Left lung (tissue), 10 donors: ENCODE results near the gene ZNF688. TPM values are rescaled to one million over a fixed set of nuclear protein-coding genes. Genes with fewer than 3 reads are reported as not detected.

Experiments
- ATAC-seq: fragments of 200-7000 bp; cut with Tn5 transposase; one replicate; pipeline ENCODE4 v1.9.1; 2020; ENCODE audit warnings: moderate library complexity
- DNase-seq, 4 donors: peaks; one replicate each; pipeline ENCODE4 v3.0.0-alpha.2; 2013 to 2020
- H3K27ac ChIP-seq, 2 donors: fragments of 200-600 bp; sonication (generic) in 1 of 2; one replicate each; pipeline versions ENCODE4 v1.5.0 to v1.8.0; 2020 to 2021
- H3K27me3 ChIP-seq, 2 donors: fragments of 200-600 bp; sonication (generic) in 1 of 2; one replicate each; pipeline versions ENCODE4 v1.5.0 to v1.8.0; 2020 to 2021
- H3K36me3 ChIP-seq, 2 donors: fragments of 200-600 bp; sonication (generic) in 1 of 2; one replicate each; pipeline versions ENCODE4 v1.5.0 to v1.8.0; 2020 to 2021
- H3K4me1 ChIP-seq, 2 donors: fragments of 200-600 bp; one replicate each; pipeline ENCODE4 v1.8.0; 2021
- H3K4me3 ChIP-seq, 2 donors: fragments of 200-600 bp; sonication (generic) in 1 of 2; one replicate each; pipeline versions ENCODE4 v1.5.0 to v1.8.0; 2020 to 2021; ENCODE audit warnings: mild to moderate bottlenecking in 1 of 2
- H3K9me3 ChIP-seq, 2 donors: fragments of 200-600 bp; sonication (generic) in 1 of 2; one replicate each; pipeline versions ENCODE4 v1.5.0 to v1.8.0; 2020 to 2021
- CTCF ChIP-seq, 2 donors: fragments of 200-600 bp; sonication (generic) in 1 of 2; IDR thresholded peaks; one replicate each; pipeline versions ENCODE4 v1.5.0 to v1.8.0; 2021; ENCODE audit warnings: antibody characterized with exemption in 2 of 2
- intact Hi-C, 2 donors: fragments of 100-400 bp; cut with DNase I; formaldehyde crosslinking; loops; one replicate each; pipeline versions ENCODE4 v1.11.2 to v1.14.2; 2022
- polyA plus RNA-seq, 6 donors: library from polyadenylated mRNA; unstranded; fragments of 120-200 nt; gene quantifications; one replicate each; pipeline ENCODE4 v1.2.1, GENCODE V29; 2013; ENCODE audit not compliant: insufficient read length in 6 of 6
- total RNA-seq, 2 donors: library from RNA; stranded (reverse); fragmentation: NEBNext Ultra II Directional; extraction: Animal tissue kit (Norgen Biotek cat#: 25700); gene quantifications; one replicate each; pipeline ENCODE4 v1.2.1, GENCODE V29; 2021
- donor health status: DM: no; HTN: yes; CAD: no.
- donor health status: DM: no; HTN: no; CAD: no.

ZNF688 gene
- total and polyA plus RNA-seq, 8 donors, result 8.9 to 16.4 (median 12.3) TPM

- no peaks in the 10 kb centered on the region for H3K9me3 ChIP-seq
- no peak for ATAC-seq
- H3K36me3 ChIP-seq, result peaks cover 0 to 37% of the 10 kb centered on the region in 2 donors
- peak overlapping the region in 1 of 2 donors; percentile 100 for H3K27ac ChIP-seq
- DNase-seq, result peak in 1 of 4 donors; percentile 7
- no peak overlapping the region for H3K4me3 ChIP-seq
- H3K4me1 ChIP-seq, result peaks cover 14 to 53% of the 10 kb centered on the region in 2 donors
- no peaks in the 10 kb centered on the region for H3K27me3 ChIP-seq
- TF ChIP-seq CTCF (IDR thresholded peaks at IDR 0.05), result no peak
- intact Hi-C loops, result no loop called here
Observed at GRCh38 chr16:30528799-30529457, 42.6 kb downstream of the ZNF688 start.

- H3K4me3 ChIP-seq, result peak overlapping the region in 1 of 2 donors; percentile 87
- no peaks in the 10 kb centered on the region for H3K27me3 ChIP-seq
- H3K4me1 ChIP-seq, result peaks cover 14 to 41% of the 10 kb centered on the region in 2 donors
- H3K36me3 ChIP-seq, result peaks cover 0 to 32% of the 10 kb centered on the region in 2 donors
- H3K27ac ChIP-seq, result peak overlapping the region; percentile 98 to 100
- DNase-seq, result peak in 2 of 4 donors; percentile 30 to 47
- intact Hi-C loops, result no loop called here
- H3K9me3 ChIP-seq, result no peaks in the 10 kb centered on the region
- TF ChIP-seq CTCF (IDR thresholded peaks at IDR 0.05), result no peak
- ATAC-seq, result peak; percentile 0
Observed at GRCh38 chr16:30527635-30528178, 43.8 kb downstream of the ZNF688 start.

GRCh38 chr16:30526823-30527634 lies 44.5 kb downstream of the ZNF688 start:
- Histone ChIP-seq H3K27me3 (no peaks in the 10 kb centered on the region), H3K4me1 (peaks cover 14 to 37% of the 10 kb centered on the region in 2 donors), H3K36me3 (peaks cover 0 to 28% of the 10 kb centered on the region in 2 donors), H3K9me3 (no peaks in the 10 kb centered on the region), H3K27ac (peak overlapping the region; percentile 98 to 100), H3K4me3 (peak overlapping the region; percentile 86 to 87)
- ATAC-seq (peak; percentile 94), DNase-seq (peak; percentile 99 to 100 (median 99))
- peak; percentile 18 to 25 for TF ChIP-seq CTCF (IDR thresholded peaks at IDR 0.05)
- intact Hi-C loops, result no loop called here

GRCh38 chr16:30526137-30526822 lies 45.2 kb downstream of the ZNF688 start, which contains the start of gene ZNF768:
TSS of gene ZNF768 (minus strand) at chr16:30526566. CDS start at chr16:30526413, 153 bp downstream.
- ATAC-seq (peak; percentile 37), DNase-seq (peak in 2 of 4 donors; percentile 57 to 93)
- Histone ChIP-seq H3K4me3 (peak within 1 kb of the TSS; percentile 86 to 87), H3K9me3 (no peaks in the 10 kb centered on the region), H3K27me3 (no peaks in the 10 kb centered on the region), H3K27ac (peak within 1 kb of the TSS; percentile 98 to 100), H3K36me3 (peaks cover 0 to 28% of the 10 kb centered on the region in 2 donors), H3K4me1 (peaks cover 14 to 37% of the 10 kb centered on the region in 2 donors)
- intact Hi-C loops, result no loop called here
- TF ChIP-seq CTCF (IDR thresholded peaks at IDR 0.05), result no peak
